ENCODE measurements around the gene TPD52L2.

DNA sequence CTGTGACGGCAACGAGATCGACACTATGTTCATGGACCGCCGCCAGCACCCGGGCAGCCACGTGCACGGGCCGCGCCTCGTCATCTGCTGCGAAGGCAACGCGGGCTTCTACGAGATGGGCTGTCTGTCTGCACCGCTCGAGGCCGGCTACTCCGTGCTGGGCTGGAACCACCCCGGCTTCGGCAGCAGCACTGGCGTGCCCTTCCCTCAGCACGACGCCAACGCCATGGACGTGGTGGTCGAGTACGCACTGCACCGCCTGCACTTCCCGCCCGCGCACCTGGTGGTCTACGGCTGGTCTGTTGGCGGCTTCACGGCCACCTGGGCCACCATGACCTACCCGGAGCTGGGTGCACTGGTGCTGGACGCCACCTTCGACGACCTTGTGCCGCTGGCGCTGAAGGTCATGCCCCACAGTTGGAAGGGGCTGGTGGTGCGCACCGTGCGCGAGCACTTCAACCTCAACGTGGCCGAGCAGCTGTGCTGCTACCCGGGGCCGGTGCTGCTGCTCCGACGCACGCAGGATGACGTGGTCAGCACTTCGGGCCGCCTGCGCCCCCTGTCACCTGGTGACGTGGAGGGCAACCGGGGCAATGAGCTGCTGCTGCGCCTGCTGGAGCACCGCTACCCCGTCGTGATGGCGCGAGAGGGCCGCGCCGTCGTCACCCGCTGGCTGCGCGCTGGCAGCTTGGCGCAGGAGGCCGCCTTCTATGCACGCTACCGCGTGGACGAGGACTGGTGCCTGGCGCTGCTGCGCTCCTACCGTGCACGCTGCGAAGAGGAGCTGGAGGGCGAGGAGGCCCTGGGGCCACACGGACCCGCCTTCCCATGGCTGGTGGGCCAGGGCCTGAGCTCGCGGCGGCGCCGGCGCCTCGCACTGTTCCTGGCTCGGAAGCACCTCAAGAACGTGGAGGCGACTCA is 2.8 kb upstream of the TPD52L2 start:
- TF ChIP-seq POLR2A (IDR thresholded peaks at IDR 0.05; ENCODE audit: low read length) (no peak), GATA1 (IDR thresholded peaks at IDR 0.05; ENCODE audit: low read depth, low read length) (no peak)

Data from erythroblast (primary cell).